ENCODE results near the gene DMAP1. TPM values are rescaled to one million over a fixed set of nuclear protein-coding genes. Genes with fewer than 3 reads are reported as not detected.

DMAP1 gene
- total RNA-seq, 3 donors from 2014 or later: 40.8 to 52.0 (median 44.0) TPM

DNA sequence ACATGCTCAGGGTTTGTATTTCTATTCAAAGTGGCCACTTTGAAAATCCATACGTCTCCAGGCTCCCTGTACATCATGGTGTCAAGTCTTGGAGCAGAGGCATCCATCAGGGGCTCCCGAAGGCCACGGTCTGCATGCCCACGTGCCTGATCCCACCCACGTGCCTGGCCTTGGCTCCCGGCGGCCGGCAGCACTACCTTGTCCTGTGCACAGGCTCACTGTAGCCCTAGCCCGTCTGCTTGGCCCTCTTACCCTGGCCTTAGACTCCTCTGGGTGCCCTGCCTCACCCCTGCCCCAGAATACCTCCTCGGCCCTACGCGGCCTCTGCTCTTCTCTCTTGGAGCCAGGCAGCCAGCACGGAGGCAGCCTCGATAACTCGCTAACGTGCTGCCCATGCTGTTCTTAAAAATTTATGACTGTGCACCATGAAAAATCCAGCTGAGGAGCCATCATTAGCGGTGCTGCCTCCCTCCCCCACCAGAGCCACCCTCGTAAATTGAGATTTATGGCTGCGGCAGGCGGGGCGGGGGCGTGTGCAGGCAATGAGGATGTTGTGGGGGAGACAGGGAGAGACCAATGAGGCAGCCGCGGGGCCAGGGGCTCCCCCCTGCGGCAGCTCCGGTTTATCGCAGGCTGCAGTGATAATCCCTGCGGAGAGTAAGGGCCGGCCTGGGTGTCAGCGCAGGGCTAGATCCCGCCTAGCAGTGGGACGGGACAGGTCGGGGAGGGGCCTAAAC, 24.6 kb downstream of the DMAP1 start:
- intact Hi-C loops (cut with DNase I, micrococcal nuclease): no loop called here
- no peak overlapping the region for H3K4me3 ChIP-seq
- DNase-seq (peak; percentile 88 to 92 (median 89)), ATAC-seq (peak; percentile 96)
- peaks cover 44% of the 10 kb centered on the region for H3K4me1 ChIP-seq (ENCODE audit: low read depth)
- no peaks in the 10 kb centered on the region for H3K36me3 ChIP-seq (ENCODE audit: low read depth)
- H3K9me3 ChIP-seq: no peaks in the 10 kb centered on the region
- TF ChIP-seq, protein P1, sequence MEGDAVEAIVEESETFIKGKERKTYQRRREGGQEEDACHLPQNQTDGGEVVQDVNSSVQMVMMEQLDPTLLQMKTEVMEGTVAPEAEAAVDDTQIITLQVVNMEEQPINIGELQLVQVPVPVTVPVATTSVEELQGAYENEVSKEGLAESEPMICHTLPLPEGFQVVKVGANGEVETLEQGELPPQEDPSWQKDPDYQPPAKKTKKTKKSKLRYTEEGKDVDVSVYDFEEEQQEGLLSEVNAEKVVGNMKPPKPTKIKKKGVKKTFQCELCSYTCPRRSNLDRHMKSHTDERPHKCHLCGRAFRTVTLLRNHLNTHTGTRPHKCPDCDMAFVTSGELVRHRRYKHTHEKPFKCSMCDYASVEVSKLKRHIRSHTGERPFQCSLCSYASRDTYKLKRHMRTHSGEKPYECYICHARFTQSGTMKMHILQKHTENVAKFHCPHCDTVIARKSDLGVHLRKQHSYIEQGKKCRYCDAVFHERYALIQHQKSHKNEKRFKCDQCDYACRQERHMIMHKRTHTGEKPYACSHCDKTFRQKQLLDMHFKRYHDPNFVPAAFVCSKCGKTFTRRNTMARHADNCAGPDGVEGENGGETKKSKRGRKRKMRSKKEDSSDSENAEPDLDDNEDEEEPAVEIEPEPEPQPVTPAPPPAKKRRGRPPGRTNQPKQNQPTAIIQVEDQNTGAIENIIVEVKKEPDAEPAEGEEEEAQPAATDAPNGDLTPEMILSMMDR (IDR thresholded peaks at IDR 0.05): peak; percentile 48

DNA sequence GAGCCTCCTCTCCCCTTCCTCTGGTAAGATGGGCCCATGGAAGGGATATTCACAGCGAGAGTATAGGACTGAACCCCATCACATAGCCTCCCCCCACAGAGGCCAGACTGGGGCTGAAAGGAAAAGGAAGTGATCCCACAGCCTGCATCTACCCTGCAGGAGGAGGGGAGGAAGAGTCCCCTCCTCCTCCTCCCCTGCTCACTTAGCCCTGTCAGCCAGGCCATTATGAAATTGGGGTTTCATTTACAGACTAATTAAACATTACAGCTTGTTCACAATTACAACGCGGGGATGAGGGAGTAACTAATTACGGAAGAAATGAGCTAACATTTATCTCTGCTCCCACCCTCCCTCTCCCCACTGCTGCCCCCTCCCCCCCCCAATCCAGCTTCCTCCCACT, 25.4 kb downstream of the DMAP1 start:
- H3K36me3 ChIP-seq (ENCODE audit: low read depth): no peaks in the 10 kb centered on the region
- ATAC-seq: no peak
- intact Hi-C loops (cut with DNase I, micrococcal nuclease): no loop called here
- no peak overlapping the region for H3K4me3 ChIP-seq
- peaks cover 44% of the 10 kb centered on the region for H3K4me1 ChIP-seq (ENCODE audit: low read depth)
- DNase-seq: no peak
- TF ChIP-seq, protein P1 (IDR thresholded peaks at IDR 0.05): no peak
- no peaks in the 10 kb centered on the region for H3K9me3 ChIP-seq

DNA sequence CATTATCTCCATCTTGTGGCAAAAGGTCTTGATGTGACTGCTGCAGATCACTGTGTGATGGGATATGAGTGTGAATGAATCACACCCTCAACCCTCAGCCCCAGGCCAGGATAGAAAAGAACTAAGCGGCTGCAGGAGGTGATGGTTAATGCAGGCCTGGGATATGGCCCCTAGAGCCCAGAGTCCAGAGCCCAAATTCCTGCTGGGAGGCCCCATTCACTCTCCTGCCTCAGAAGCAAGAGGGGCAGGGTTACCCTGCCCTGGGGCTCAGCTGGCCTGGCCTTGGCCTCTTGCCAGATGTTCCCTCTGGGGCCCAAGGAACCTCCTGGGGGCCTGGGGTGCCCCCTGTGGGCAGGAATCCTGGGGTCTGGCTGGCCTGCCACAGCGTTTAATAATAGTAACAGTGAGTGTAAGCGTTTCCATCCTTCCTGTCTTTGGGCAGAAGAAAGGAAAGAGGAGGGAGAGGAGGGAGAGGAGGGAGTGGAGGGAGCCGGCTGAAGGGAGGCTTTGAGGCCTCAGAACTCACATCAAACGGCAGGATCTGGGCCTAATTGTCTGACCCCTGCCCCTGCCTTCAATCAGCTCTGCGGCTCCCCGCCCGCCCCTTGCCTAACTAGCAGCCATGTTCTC, 26.2 kb downstream of the DMAP1 start:
- DNase-seq: peak in 1 of 3 donors; percentile 57
- intact Hi-C loops (cut with DNase I, micrococcal nuclease): no loop called here
- ATAC-seq: no peak

DNA sequence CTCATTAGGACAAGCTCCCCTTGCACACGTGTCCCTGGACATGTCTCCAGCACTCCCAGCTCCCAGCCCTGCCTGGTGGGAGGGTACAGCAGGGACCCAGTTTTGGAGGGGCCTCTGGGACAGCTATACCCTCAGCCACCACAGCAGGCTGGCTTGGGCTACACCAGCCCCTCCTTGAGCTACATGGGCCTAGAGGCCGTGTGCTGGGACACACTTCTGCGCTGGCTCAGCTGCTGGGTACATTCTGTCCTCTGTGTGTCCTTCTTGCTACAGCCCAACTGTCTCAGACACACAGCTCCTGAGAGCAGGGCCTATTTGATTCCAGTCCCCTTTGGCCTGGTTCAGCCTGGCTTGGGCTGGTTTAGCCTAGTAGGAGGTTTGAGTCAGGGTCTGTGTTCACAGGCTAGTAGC, 26.7 kb downstream of the DMAP1 start:
- no peak for ATAC-seq
- intact Hi-C loops (cut with DNase I, micrococcal nuclease): no loop called here

More for the DNA sequence above, 26.2 kb downstream of the DMAP1 start:
- Histone ChIP-seq H3K9me3 (no peaks in the 10 kb centered on the region), H3K4me1 (ENCODE audit: low read depth) (peaks cover 44% of the 10 kb centered on the region), H3K36me3 (ENCODE audit: low read depth) (no peaks in the 10 kb centered on the region), H3K4me3 (no peak overlapping the region)
- TF ChIP-seq, protein P1 (IDR thresholded peaks at IDR 0.05): no peak

DNA sequence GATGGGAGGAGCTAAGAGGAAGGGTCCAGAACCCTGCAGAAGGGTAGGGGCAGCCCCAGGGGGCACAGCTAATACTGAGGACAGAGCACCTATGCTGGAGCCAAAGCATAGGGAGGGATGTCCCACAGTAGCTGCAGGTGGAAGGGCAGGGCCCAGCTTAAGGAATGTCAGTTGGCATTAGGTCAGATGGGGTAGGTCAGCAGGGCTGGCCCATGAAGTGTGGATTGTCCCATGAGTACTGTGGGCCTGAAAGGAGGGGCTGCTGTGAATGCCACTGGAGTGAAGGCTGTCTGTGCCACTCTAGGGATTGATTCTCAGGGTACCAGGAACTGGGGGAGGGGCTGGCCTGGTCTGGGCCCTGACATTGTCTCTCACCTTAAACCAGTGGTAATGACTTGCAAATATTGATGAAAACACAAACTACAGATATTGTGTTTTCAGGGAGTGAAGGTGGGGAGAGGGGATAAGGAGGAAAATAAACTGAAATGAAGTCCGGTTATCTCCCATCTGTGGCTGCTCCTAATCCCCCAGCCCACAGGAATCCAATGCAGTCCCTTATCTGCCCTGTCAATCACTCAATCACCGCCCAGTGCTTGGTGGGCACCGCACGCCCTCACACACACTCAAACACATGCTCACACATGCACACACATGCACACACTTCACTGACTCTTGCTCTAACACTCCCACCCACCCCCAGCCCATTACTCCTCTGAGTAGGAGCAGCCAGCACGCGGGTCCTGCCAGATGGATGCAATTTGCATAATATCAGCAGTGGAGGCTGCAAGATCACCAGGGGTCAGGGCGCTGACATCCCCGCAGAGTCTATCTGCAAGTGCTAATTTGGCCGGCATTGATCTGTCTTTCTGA, 27.8 kb downstream of the DMAP1 start:
- H3K9me3 ChIP-seq: no peaks in the 10 kb centered on the region
- ATAC-seq (no peak), DNase-seq (no peak)
- no peak overlapping the region for H3K4me3 ChIP-seq
- intact Hi-C loops (cut with DNase I, micrococcal nuclease): no loop called here
- no peaks in the 10 kb centered on the region for H3K36me3 ChIP-seq (ENCODE audit: low read depth)
- peaks cover 44% of the 10 kb centered on the region for H3K4me1 ChIP-seq (ENCODE audit: low read depth)
- TF ChIP-seq, protein P1 (IDR thresholded peaks at IDR 0.05): no peak

More for the DNA sequence above, 26.7 kb downstream of the DMAP1 start:
- no peaks in the 10 kb centered on the region for H3K9me3 ChIP-seq
- H3K36me3 ChIP-seq (ENCODE audit: low read depth): no peaks in the 10 kb centered on the region
- DNase-seq: no peak
- H3K4me1 ChIP-seq (ENCODE audit: low read depth): peaks cover 44% of the 10 kb centered on the region
- TF ChIP-seq, protein P1 (IDR thresholded peaks at IDR 0.05): no peak
- no peak overlapping the region for H3K4me3 ChIP-seq

Measured in mucosa of descending colon (tissue), 3 donors.